Hepatocyte (in vitro differentiated cells): ENCODE results near the gene MATN4. TPM values are rescaled to one million over a fixed set of nuclear protein-coding genes. Genes with fewer than 3 reads are reported as not detected.

ENCODE experiments used
- DNase-seq: peaks from one replicate; pipeline ENCODE4 v3.0.0-alpha.2; 2016; ENCODE audit warnings: low spot score
- H2AFZ ChIP-seq: fragments of 200-600 bp; sonication (generic); 2 replicates; pipeline ENCODE4 v1.6.0; 2016; ENCODE audit warnings: antibody characterized with exemption, mild to moderate bottlenecking
- H3K27ac ChIP-seq: fragments of 200-600 bp; sonication (generic); 2 replicates; pipeline ENCODE4 v1.5.1; 2016; ENCODE audit warnings: mild to moderate bottlenecking
- H3K27me3 ChIP-seq: fragments of 200-600 bp; sonication (generic); 2 replicates; pipeline ENCODE4 v1.6.1; 2016
- H3K36me3 ChIP-seq: fragments of 200-600 bp; sonication (generic); replicated peaks from 2 replicates; pipeline ENCODE4 v1.5.1; 2016; ENCODE audit warnings: low read depth; ENCODE audit not compliant: insufficient read depth
- H3K4me1 ChIP-seq: fragments of 200-600 bp; sonication (generic); 2 replicates; pipeline ENCODE4 v1.5.1; 2016; ENCODE audit warnings: mild to moderate bottlenecking, moderate library complexity; ENCODE audit not compliant: insufficient read depth
- H3K4me2 ChIP-seq: fragments of 200-600 bp; sonication (generic); 2 replicates; pipeline ENCODE4 v1.6.0; 2016
- H3K4me3 ChIP-seq: fragments of 200-600 bp; sonication (generic); 2 replicates; pipeline ENCODE4 v1.5.1; 2016; ENCODE audit warnings: mild to moderate bottlenecking
- H3K79me2 ChIP-seq: fragments of 200-600 bp; sonication (generic); 2 replicates; pipeline ENCODE4 v1.6.0; 2017; ENCODE audit warnings: mild to moderate bottlenecking
- H3K9me2 ChIP-seq: fragments of 200-600 bp; sonication (generic); replicated peaks from 2 replicates; pipeline ENCODE4 v1.6.0; 2017; ENCODE audit warnings: mild to moderate bottlenecking; ENCODE audit not compliant: insufficient read depth
- H3K9me3 ChIP-seq: fragments of 200-600 bp; sonication (generic); 2 replicates; pipeline ENCODE4 v1.5.1; 2016; ENCODE audit warnings: low read depth, mild to moderate bottlenecking
- H4K20me1 ChIP-seq: fragments of 200-600 bp; sonication (generic); 2 replicates; pipeline ENCODE4 v1.6.0; 2016; ENCODE audit warnings: mild to moderate bottlenecking; ENCODE audit not compliant: insufficient read depth, poor library complexity, severe bottlenecking
- EZH2 ChIP-seq: fragments of 200-600 bp; sonication (generic); IDR thresholded peaks from 2 replicates; pipeline ENCODE4 v1.6.1; 2016; ENCODE audit warnings: antibody characterized with exemption, mild to moderate bottlenecking, borderline replicate concordance
- EZH2phosphoT487 ChIP-seq: fragments of 200-600 bp; sonication (generic); IDR thresholded peaks from one replicate; pipeline ENCODE4 v1.6.1; 2018; ENCODE audit warnings: antibody characterized with exemption, mild to moderate bottlenecking, low read depth, moderate library complexity; ENCODE audit not compliant: unreplicated experiment, severe bottlenecking
- WGBS: methylation state at CpG from one replicate; pipeline ENCODE4 v1.1.6; 2016; ENCODE audit warnings: low lambda C conversion rate; ENCODE audit errors: missing lambda C conversion rate; 5-methylcytosine and 5-hydroxymethylcytosine counted together
- polyA plus RNA-seq: library from polyadenylated mRNA; unstranded; fragments of >200 nt; fragmentation: Nextera tagmentation; extraction: Ambion mirVana; gene quantifications from 2 replicates; pipeline ENCODE4 v1.2.1, GENCODE V29; 2016
- total RNA-seq: library from RNA; depleted of rRNA; stranded (reverse); fragments of >200 nt; gene quantifications from 2 replicates; pipeline ENCODE4 v1.2.3, GENCODE V29; 2014
- TF ChIP-seq, protein P1 (sequence below): fragments of 200-600 bp; sonication (generic); IDR thresholded peaks from 2 replicates; pipeline ENCODE4 v1.5.1; 2016; ENCODE audit warnings: antibody characterized with exemption, mild to moderate bottlenecking; ENCODE audit not compliant: poor library complexity

Gene MATN4
- total and polyA plus RNA-seq, 2 experiments from 2014 or later, result 0.57 TPM; not detected in 1

DNA sequence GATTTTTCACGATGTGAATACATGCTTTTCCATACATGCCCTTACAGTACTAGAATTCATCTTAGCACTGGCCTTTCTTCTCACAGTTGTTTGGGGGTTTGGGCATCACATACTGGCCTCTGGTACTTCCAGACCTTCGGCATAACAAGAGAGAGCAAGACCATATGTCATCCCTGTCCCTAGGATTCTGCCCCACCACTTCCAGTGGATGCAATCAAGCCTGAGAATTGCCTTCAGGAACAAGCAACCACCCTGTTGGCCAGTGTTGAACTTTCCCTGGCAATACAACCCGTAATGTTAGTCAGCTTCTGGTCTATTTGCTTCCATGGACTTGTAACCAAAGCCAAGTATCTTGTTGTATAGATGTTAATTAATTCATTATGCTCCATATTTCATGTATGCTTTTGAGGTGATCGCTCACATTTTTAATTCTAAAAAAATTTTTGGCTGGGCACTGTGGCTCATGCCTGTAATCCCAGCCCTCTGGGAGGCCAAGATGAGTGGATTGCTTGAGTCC, 38.3 kb downstream of the MATN4 start:
- Histone ChIP-seq H3K4me3 (no peak overlapping the region), H3K79me2 (no peaks in the 10 kb centered on the region), H4K20me1 (no peaks in the 10 kb centered on the region), H3K4me1 (no peaks in the 10 kb centered on the region), H3K36me3 (no peaks in the 10 kb centered on the region), H3K4me2 (no peak overlapping the region), H3K9me2 (no peaks in the 10 kb centered on the region), H2AFZ (no peak overlapping the region), H3K27ac (no peak overlapping the region), H3K9me3 (no peaks in the 10 kb centered on the region), H3K27me3 (no peaks in the 10 kb centered on the region)
- WGBS, result 89% methylated on average over 4 of the region's 4 CpGs
- TF ChIP-seq, protein P1, sequence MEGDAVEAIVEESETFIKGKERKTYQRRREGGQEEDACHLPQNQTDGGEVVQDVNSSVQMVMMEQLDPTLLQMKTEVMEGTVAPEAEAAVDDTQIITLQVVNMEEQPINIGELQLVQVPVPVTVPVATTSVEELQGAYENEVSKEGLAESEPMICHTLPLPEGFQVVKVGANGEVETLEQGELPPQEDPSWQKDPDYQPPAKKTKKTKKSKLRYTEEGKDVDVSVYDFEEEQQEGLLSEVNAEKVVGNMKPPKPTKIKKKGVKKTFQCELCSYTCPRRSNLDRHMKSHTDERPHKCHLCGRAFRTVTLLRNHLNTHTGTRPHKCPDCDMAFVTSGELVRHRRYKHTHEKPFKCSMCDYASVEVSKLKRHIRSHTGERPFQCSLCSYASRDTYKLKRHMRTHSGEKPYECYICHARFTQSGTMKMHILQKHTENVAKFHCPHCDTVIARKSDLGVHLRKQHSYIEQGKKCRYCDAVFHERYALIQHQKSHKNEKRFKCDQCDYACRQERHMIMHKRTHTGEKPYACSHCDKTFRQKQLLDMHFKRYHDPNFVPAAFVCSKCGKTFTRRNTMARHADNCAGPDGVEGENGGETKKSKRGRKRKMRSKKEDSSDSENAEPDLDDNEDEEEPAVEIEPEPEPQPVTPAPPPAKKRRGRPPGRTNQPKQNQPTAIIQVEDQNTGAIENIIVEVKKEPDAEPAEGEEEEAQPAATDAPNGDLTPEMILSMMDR, result no peak
- TF ChIP-seq EZH2 (no peak), EZH2phosphoT487 (no peak)
- DNase-seq, result no peak

DNA sequence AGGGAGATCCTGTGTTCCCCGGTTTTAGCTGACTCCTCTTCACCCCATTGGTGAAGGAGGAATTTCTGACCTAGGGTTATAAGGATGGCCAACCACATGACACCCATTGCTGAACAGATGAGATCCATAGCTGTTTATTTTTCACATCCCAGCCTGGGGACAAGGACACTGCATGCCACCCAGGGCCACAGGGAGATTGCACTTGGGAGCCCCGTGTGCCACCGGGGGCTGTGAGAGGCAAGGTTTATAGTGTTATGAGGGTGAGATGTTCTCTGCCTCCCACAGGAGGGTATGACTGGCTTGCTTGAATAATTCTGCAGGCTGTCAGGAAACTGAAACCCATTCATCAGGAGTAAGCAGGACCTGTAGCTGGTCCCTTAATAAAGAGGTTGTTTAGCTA, 39.0 kb downstream of the MATN4 start:
- Histone ChIP-seq H3K9me3 (no peaks in the 10 kb centered on the region), H4K20me1 (no peaks in the 10 kb centered on the region), H3K9me2 (no peaks in the 10 kb centered on the region), H3K4me3 (no peak overlapping the region), H3K27ac (no peak overlapping the region), H3K36me3 (no peaks in the 10 kb centered on the region), H3K4me2 (no peak overlapping the region), H3K27me3 (no peaks in the 10 kb centered on the region), H3K4me1 (no peaks in the 10 kb centered on the region), H3K79me2 (no peaks in the 10 kb centered on the region), H2AFZ (no peak overlapping the region)
- WGBS, result 86% methylated on average over 3 of the region's 3 CpGs
- TF ChIP-seq, protein P1, result no peak
- no peak for TF ChIP-seq EZH2phosphoT487
- no peak for TF ChIP-seq EZH2
- DNase-seq, result no peak

DNA sequence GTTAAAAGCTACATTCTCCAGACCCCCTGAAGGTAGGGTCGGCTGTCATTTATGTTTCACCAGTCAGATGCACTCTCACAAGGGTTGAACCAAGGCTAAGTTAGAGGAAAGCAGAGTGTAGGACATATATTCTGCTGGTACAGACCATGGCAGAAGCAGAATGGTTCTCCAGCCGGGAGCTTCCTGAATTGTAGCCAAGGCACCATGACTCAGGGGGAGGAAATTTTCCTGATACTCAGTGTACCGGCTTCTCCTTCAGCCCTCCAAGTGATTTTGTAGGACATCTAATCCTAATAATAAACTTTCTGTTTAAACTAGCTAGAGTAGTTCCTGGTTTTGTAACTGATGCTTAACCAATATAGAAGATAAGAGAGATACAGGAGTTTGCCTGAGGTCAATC, 39.6 kb downstream of the MATN4 start:
- no peaks in the 10 kb centered on the region for H4K20me1 ChIP-seq
- H3K4me2 ChIP-seq, result no peak overlapping the region
- WGBS, result 69% methylated on average over 3 of the region's 3 CpGs
- H3K27me3 ChIP-seq, result no peaks in the 10 kb centered on the region
- H3K36me3 ChIP-seq, result no peaks in the 10 kb centered on the region
- H3K4me3 ChIP-seq, result no peak overlapping the region
- H3K79me2 ChIP-seq, result no peaks in the 10 kb centered on the region
- H3K9me3 ChIP-seq, result no peaks in the 10 kb centered on the region
- H2AFZ ChIP-seq, result no peak overlapping the region
- H3K4me1 ChIP-seq, result no peaks in the 10 kb centered on the region
- no peaks in the 10 kb centered on the region for H3K9me2 ChIP-seq
- peak overlapping the region; percentile 1 for H3K27ac ChIP-seq
- TF ChIP-seq EZH2, result no peak
- no peak for TF ChIP-seq EZH2phosphoT487
- TF ChIP-seq, protein P1, result no peak
- DNase-seq, result no peak

DNA sequence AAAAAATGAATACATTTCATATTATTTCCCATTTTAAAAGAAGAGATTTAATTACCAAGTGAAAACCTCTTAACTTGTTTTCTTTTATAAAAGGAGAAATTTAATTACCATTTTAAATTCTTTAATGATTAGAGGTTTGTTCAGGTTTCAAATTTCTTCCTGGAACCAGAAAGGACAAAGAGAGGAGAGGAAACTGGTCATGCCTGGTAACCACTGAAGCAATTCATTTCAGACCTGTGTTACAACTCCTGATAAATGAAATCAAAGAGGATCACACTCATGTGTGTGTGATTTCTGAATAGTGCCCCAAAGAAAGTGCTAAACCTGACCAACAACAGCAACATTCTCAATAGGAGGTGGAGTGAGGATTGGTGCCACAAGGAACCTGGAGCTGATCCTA, 41.1 kb downstream of the MATN4 start:
- Histone ChIP-seq H3K27ac (no peak overlapping the region), H4K20me1 (no peaks in the 10 kb centered on the region), H3K9me3 (no peaks in the 10 kb centered on the region), H3K4me2 (no peak overlapping the region), H3K27me3 (no peaks in the 10 kb centered on the region), H3K4me1 (no peaks in the 10 kb centered on the region), H3K4me3 (no peak overlapping the region), H2AFZ (no peak overlapping the region), H3K36me3 (no peaks in the 10 kb centered on the region), H3K79me2 (no peaks in the 10 kb centered on the region), H3K9me2 (no peaks in the 10 kb centered on the region)
- no peak for DNase-seq
- no peak for TF ChIP-seq EZH2phosphoT487
- TF ChIP-seq EZH2, result no peak
- TF ChIP-seq, protein P1, result no peak
